Smooth muscle cell (in vitro differentiated cells): ENCODE data around the gene RRAGD. TPM values are rescaled to one million over a fixed set of nuclear protein-coding genes. Genes with fewer than 3 reads are reported as not detected.

ENCODE experiments used
- DNase-seq: peaks from one replicate; lab custom pipeline; 2025; ENCODE audit not compliant: unreplicated experiment; lab: John Stamatoyannopoulos, UW
- H2AFZ ChIP-seq: fragments of 200-600 bp; sonication (generic); 2 replicates; pipeline ENCODE4 v1.6.0; 2016; ENCODE audit warnings: antibody characterized with exemption, low read depth, mild to moderate bottlenecking
- H3F3A ChIP-seq: fragments of 200-600 bp; sonication (generic); 2 replicates; pipeline ENCODE4 v1.6.0; 2017; ENCODE audit warnings: antibody characterized with exemption, low read depth
- H3K27ac ChIP-seq: fragments of 200-600 bp; sonication (generic); 2 replicates; pipeline ENCODE4 v1.5.1; 2016; ENCODE audit warnings: low read depth, mild to moderate bottlenecking
- H3K27me3 ChIP-seq: fragments of 200-600 bp; sonication (generic); 2 replicates; pipeline ENCODE4 v1.6.1; 2016; ENCODE audit warnings: low read depth, mild to moderate bottlenecking
- H3K36me3 ChIP-seq: fragments of 200-600 bp; sonication (generic); 2 replicates; pipeline ENCODE4 v1.5.1; 2016; ENCODE audit warnings: low read depth
- H3K4me1 ChIP-seq: fragments of 200-600 bp; sonication (generic); 2 replicates; pipeline ENCODE4 v1.5.1; 2016; ENCODE audit warnings: low read depth
- H3K4me2 ChIP-seq: fragments of 200-600 bp; sonication (generic); 2 replicates; pipeline ENCODE4 v1.6.0; 2016; ENCODE audit warnings: mild to moderate bottlenecking
- H3K4me3 ChIP-seq: fragments of 200-600 bp; sonication (generic); 2 replicates; pipeline ENCODE4 v1.5.1; 2016; ENCODE audit warnings: mild to moderate bottlenecking
- H3K79me2 ChIP-seq: fragments of 200-600 bp; sonication (generic); 2 replicates; pipeline ENCODE4 v1.6.0; 2016; ENCODE audit warnings: low read depth, mild to moderate bottlenecking
- H3K9ac ChIP-seq: fragments of 200-600 bp; sonication (generic); 2 replicates; pipeline ENCODE4 v1.6.0; 2016; ENCODE audit warnings: low read depth
- H3K9me3 ChIP-seq: fragments of 200-600 bp; sonication (generic); replicated peaks from 2 replicates; pipeline ENCODE4 v1.5.1; 2016; ENCODE audit warnings: low read depth
- H4K20me1 ChIP-seq: fragments of 200-600 bp; sonication (generic); 2 replicates; pipeline ENCODE4 v1.6.0; 2016; ENCODE audit warnings: low read depth
- CTCF ChIP-seq: fragments of 200-600 bp; sonication (generic); IDR thresholded peaks from 2 replicates; pipeline ENCODE4 v1.5.1; 2017; ENCODE audit warnings: borderline replicate concordance, mild to moderate bottlenecking, antibody characterized with exemption; ENCODE audit not compliant: insufficient read depth, poor library complexity, severe bottlenecking
- WGBS: methylation state at CpG from one replicate; pipeline ENCODE4 v1.1.7; 2016; ENCODE audit warnings: low lambda C conversion rate; 5-methylcytosine and 5-hydroxymethylcytosine counted together
- polyA plus RNA-seq: library from polyadenylated mRNA; unstranded; fragments of >200 nt; fragmentation: Nextera tagmentation; extraction: Ambion mirVana; gene quantifications from 2 replicates; pipeline ENCODE4 v1.2.1, GENCODE V29; 2016
- total RNA-seq: library from RNA; depleted of rRNA; stranded (reverse); fragments of >200 nt; gene quantifications from 2 replicates; pipeline ENCODE4 v1.2.3, GENCODE V29; 2014

The RRAGD gene
- total and polyA plus RNA-seq, 2 experiments from 2014 or later: 1.9 to 3.5 TPM

GRCh38 chr6:89409461-89410035, 2.5 kb downstream of the RRAGD start:
- Histone ChIP-seq H3K27me3 (peaks cover 79% of the 10 kb centered on the region), H2AFZ (no peak overlapping the region), H3K36me3 (no peaks in the 10 kb centered on the region), H3F3A (no peaks in the 10 kb centered on the region), H3K4me2 (no peak overlapping the region), H3K4me3 (no peak overlapping the region), H3K79me2 (no peaks in the 10 kb centered on the region), H3K4me1 (peaks cover 17% of the 10 kb centered on the region), H3K27ac (no peak overlapping the region), H3K9ac (no peak overlapping the region), H3K9me3 (no peaks in the 10 kb centered on the region), H4K20me1 (no peaks in the 10 kb centered on the region)
- no peak for TF ChIP-seq CTCF
- 54% methylated on average over 7 of the region's 7 CpGs for WGBS
- no peak for DNase-seq

GRCh38 chr6:89406141-89406540, 5.9 kb downstream of the RRAGD start:
- no peaks in the 10 kb centered on the region for H3K9me3 ChIP-seq
- no peak overlapping the region for H3K4me2 ChIP-seq
- WGBS: 69% methylated on average over 10 of the region's 10 CpGs
- H4K20me1 ChIP-seq: no peaks in the 10 kb centered on the region
- no peaks in the 10 kb centered on the region for H3F3A ChIP-seq
- H2AFZ ChIP-seq: no peak overlapping the region
- H3K36me3 ChIP-seq: no peaks in the 10 kb centered on the region
- no peak overlapping the region for H3K27ac ChIP-seq
- H3K4me3 ChIP-seq: no peak overlapping the region
- no peak for DNase-seq
- H3K27me3 ChIP-seq: peaks cover 48% of the 10 kb centered on the region
- no peak overlapping the region for H3K9ac ChIP-seq
- peaks cover 18% of the 10 kb centered on the region for H3K4me1 ChIP-seq
- H3K79me2 ChIP-seq: no peaks in the 10 kb centered on the region
- no peak for TF ChIP-seq CTCF

- H3K27me3 ChIP-seq: peaks cover 32% of the 10 kb centered on the region
- WGBS: 79% methylated on average over 3 of the region's 3 CpGs
Measured at GRCh38 chr6:89404512-89404911, 7.6 kb downstream of the RRAGD start.

More at GRCh38 chr6:89404512-89404911, 7.6 kb downstream of the RRAGD start:
- no peaks in the 10 kb centered on the region for H3K79me2 ChIP-seq
- no peaks in the 10 kb centered on the region for H3K9me3 ChIP-seq
- H3K4me3 ChIP-seq: no peak overlapping the region
- H4K20me1 ChIP-seq: no peaks in the 10 kb centered on the region
- no peak overlapping the region for H3K27ac ChIP-seq
- no peak for DNase-seq
- no peak overlapping the region for H3K4me2 ChIP-seq
- H3K36me3 ChIP-seq: no peaks in the 10 kb centered on the region
- H3K9ac ChIP-seq: no peak overlapping the region
- no peak for TF ChIP-seq CTCF
- H2AFZ ChIP-seq: no peak overlapping the region
- H3F3A ChIP-seq: no peaks in the 10 kb centered on the region
- peaks cover 7% of the 10 kb centered on the region for H3K4me1 ChIP-seq
